MCF 10A (cell line): ENCODE results near the gene AEBP1. TPM values are rescaled to one million over a fixed set of nuclear protein-coding genes. Genes with fewer than 3 reads are reported as not detected.

ENCODE experiments used
- BruUV-seq: library from RNA; stranded (reverse); fragments of 400-500 nt; replicated peaks from 2 replicates; lab custom pipeline; 2021; lab: Mats Ljungman, UMichigan
- CTCF ChIA-PET: fragments of 300-600 bp; sonication (Branson Sonifier 250); formaldehyde crosslinking; extraction: SDS; loops from one replicate; lab custom pipeline; 2021; ENCODE audit warnings: antibody characterized with exemption, inconsistent platforms; lab: Yijun Ruan, JAX
- POLR2A ChIA-PET: fragments of 300-600, 350-650 bp; sonication (Branson Sonifier 250); formaldehyde crosslinking; extraction: SDS; loops from one replicate; lab custom pipeline; 2020; ENCODE audit warnings: antibody characterized with exemption, inconsistent platforms; lab: Yijun Ruan, JAX
- DNase-seq: peaks from one replicate; pipeline ENCODE4 v3.0.0-alpha.2; 2018; ENCODE audit not compliant: unreplicated experiment
- H3K27ac Mint-ChIP-seq: one replicate; pipeline ENCODE4 v1.8.0; 2022; ENCODE audit warnings: mild to moderate bottlenecking, low read depth, mixed read lengths; ENCODE audit not compliant: unreplicated experiment
- H3K27me3 Mint-ChIP-seq: one replicate; pipeline ENCODE4 v1.8.0; 2022; ENCODE audit warnings: mixed read lengths; ENCODE audit not compliant: insufficient read depth, unreplicated experiment
- H3K36me3 Mint-ChIP-seq: one replicate; pipeline ENCODE4 v1.8.0; 2022; ENCODE audit warnings: mild to moderate bottlenecking, moderate library complexity, mixed read lengths; ENCODE audit not compliant: insufficient read depth, unreplicated experiment
- H3K4me1 Mint-ChIP-seq: one replicate; pipeline ENCODE4 v1.8.0; 2022; ENCODE audit warnings: mixed read lengths; ENCODE audit not compliant: insufficient read depth, unreplicated experiment
- H3K4me3 Mint-ChIP-seq: one replicate; pipeline ENCODE4 v1.8.0; 2022; ENCODE audit warnings: mild to moderate bottlenecking, moderate library complexity, mixed read lengths; ENCODE audit not compliant: unreplicated experiment
- H3K9me3 Mint-ChIP-seq: one replicate; pipeline ENCODE4 v1.8.0; 2022; ENCODE audit warnings: mixed read lengths; ENCODE audit not compliant: unreplicated experiment
- CTCF ChIP-seq: fragments of 200-600 bp; IDR thresholded peaks from one replicate; pipeline ENCODE4 v1.8.0; 2022; ENCODE audit warnings: antibody characterized with exemption, mild to moderate bottlenecking; ENCODE audit not compliant: unreplicated experiment
- intact Hi-C: fragments of 100-400 bp; cut with micrococcal nuclease; formaldehyde crosslinking; loops from 2 replicates; pipeline ENCODE4 v1.14.1; 2022
- total RNA-seq: library from RNA; stranded (reverse); gene quantifications from 2 replicates; pipeline ENCODE4 v1.2.3, GENCODE V29; 2022

Gene AEBP1
- total RNA-seq, 1 experiment from 2014 or later: not detected

- Mint-ChIP-seq H3K27ac (no peak overlapping the region), H3K9me3 (no peaks in the 10 kb centered on the region), H3K4me3 (no peak overlapping the region), H3K4me1 (peaks cover 11% of the 10 kb centered on the region), H3K36me3 (peaks cover 43% of the 10 kb centered on the region), H3K27me3 (no peaks in the 10 kb centered on the region)
- BruUV-seq: no TSS peak
- ChIA-PET POLR2A (no interaction called here), CTCF (no interaction called here)
- intact Hi-C loops: no loop called here
- DNase-seq: no peak
- no peak for TF ChIP-seq CTCF
These were observed 43.8 kb upstream of the AEBP1 start for GRCh38 chr7:44060091-44060947.

- H3K36me3 Mint-ChIP-seq: peaks cover 43% of the 10 kb centered on the region
- no peak overlapping the region for H3K4me3 Mint-ChIP-seq
- ChIA-PET POLR2A (no interaction called here), CTCF (interaction anchor here (1.0 kb wide), 1 partner anchor 41 kb away, joined by 3 read pairs; no protein-coding TSS in a partner anchor)
- no peak overlapping the region for H3K27ac Mint-ChIP-seq
- no peaks in the 10 kb centered on the region for H3K9me3 Mint-ChIP-seq
- BruUV-seq: TSS peak; percentile 11
- peaks cover 11% of the 10 kb centered on the region for H3K4me1 Mint-ChIP-seq
- no peak for DNase-seq
- TF ChIP-seq CTCF: no peak
- intact Hi-C loops: no loop called here
- H3K27me3 Mint-ChIP-seq: no peaks in the 10 kb centered on the region
These were observed 43.0 kb upstream of the AEBP1 start for GRCh38 chr7:44060948-44061644.

- Mint-ChIP-seq H3K36me3 (peaks cover 41% of the 10 kb centered on the region), H3K9me3 (no peaks in the 10 kb centered on the region), H3K4me3 (no peak overlapping the region), H3K27ac (no peak overlapping the region), H3K27me3 (no peaks in the 10 kb centered on the region), H3K4me1 (peaks cover 12% of the 10 kb centered on the region)
- no TSS peak for BruUV-seq
- CTCF ChIA-PET: interaction anchor here (1.0 to 1.9 kb wide), 2 partner anchors 17 to 42 kb away, joined by 3 to 4 read pairs; partner anchors contain the start of gene DBNL
- intact Hi-C loops: no loop called here
- POLR2A ChIA-PET: interaction anchor here (0.8 kb wide), 1 partner anchor 17 kb away, joined by 3 read pairs; the partner anchor contains the start of gene DBNL
- no peak for DNase-seq
- no peak for TF ChIP-seq CTCF
These were observed 42.4 kb upstream of the AEBP1 start for GRCh38 chr7:44061645-44062179.
